Ishikawa (cell line): Measurements from ENCODE around the gene OR8D4.

ENCODE experiments used
- CEBPB ChIP-seq: IDR thresholded peaks from 2 replicates; pipeline ENCODE4 v1.6.1; 2012
- CREB1 ChIP-seq: IDR thresholded peaks from 2 replicates; pipeline ENCODE4 v1.6.1; 2012; ENCODE audit warnings: low read depth
- EGR1 ChIP-seq: IDR thresholded peaks from 2 replicates; pipeline ENCODE4 v1.6.1; 2012
- EP300 ChIP-seq: IDR thresholded peaks from 2 replicates; pipeline ENCODE4 v1.6.1; 2012; ENCODE audit warnings: borderline replicate concordance
- FOXM1 ChIP-seq: IDR thresholded peaks from 2 replicates; pipeline ENCODE4 v1.6.1; 2012; ENCODE audit warnings: low read depth, borderline replicate concordance
- NFIC ChIP-seq: IDR thresholded peaks from 2 replicates; pipeline ENCODE4 v1.6.1; 2012
- RAD21 ChIP-seq: IDR thresholded peaks from 2 replicates; pipeline ENCODE4 v1.6.1; 2012; ENCODE audit warnings: low read depth
- REST ChIP-seq: IDR thresholded peaks from 2 replicates; pipeline ENCODE4 v1.6.1; 2012; ENCODE audit warnings: low read depth, mild to moderate bottlenecking
- TAF1 ChIP-seq: IDR thresholded peaks from 2 replicates; pipeline ENCODE4 v1.6.1; 2012; ENCODE audit warnings: low read depth, mild to moderate bottlenecking
- TCF12 ChIP-seq: IDR thresholded peaks from 2 replicates; pipeline ENCODE4 v1.6.1; 2012; ENCODE audit warnings: low read depth
- TEAD4 ChIP-seq: IDR thresholded peaks from 2 replicates; pipeline ENCODE4 v1.6.1; 2012
- YY1 ChIP-seq: IDR thresholded peaks from 2 replicates; pipeline ENCODE4 v1.6.1; 2012; ENCODE audit warnings: low read depth
- ZBTB7A ChIP-seq: IDR thresholded peaks from 2 replicates; pipeline ENCODE4 v1.6.1; 2012; ENCODE audit warnings: low read depth
- TF ChIP-seq, protein P1 (sequence below): IDR thresholded peaks from 2 replicates; pipeline ENCODE4 v1.6.1; 2012
- TF ChIP-seq, protein P2 (sequence below): IDR thresholded peaks from 2 replicates; pipeline ENCODE4 v1.6.1; 2012

Gene OR8D4

GRCh38 chr11:123885570-123885969 lies 16.4 kb upstream of the OR8D4 start, which contains the start of gene TMEM225:
Gene TMEM225, minus strand, starts transcription at chr11:123885670. Its CDS starts 245 bp downstream, at chr11:123885425.
- TF ChIP-seq NFIC (no peak), CEBPB (no peak), TAF1 (no peak), EGR1 (no peak), YY1 (no peak), FOXM1 (no peak), CREB1 (no peak), TEAD4 (no peak), RAD21 (no peak), ZBTB7A (no peak), EP300 (no peak), REST (no peak)
- TF ChIP-seq, protein P1, sequence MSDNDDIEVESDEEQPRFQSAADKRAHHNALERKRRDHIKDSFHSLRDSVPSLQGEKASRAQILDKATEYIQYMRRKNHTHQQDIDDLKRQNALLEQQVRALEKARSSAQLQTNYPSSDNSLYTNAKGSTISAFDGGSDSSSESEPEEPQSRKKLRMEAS: no peak
- TF ChIP-seq, protein P2, sequence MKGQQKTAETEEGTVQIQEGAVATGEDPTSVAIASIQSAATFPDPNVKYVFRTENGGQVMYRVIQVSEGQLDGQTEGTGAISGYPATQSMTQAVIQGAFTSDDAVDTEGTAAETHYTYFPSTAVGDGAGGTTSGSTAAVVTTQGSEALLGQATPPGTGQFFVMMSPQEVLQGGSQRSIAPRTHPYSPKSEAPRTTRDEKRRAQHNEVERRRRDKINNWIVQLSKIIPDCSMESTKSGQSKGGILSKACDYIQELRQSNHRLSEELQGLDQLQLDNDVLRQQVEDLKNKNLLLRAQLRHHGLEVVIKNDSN: no peak

DNA sequence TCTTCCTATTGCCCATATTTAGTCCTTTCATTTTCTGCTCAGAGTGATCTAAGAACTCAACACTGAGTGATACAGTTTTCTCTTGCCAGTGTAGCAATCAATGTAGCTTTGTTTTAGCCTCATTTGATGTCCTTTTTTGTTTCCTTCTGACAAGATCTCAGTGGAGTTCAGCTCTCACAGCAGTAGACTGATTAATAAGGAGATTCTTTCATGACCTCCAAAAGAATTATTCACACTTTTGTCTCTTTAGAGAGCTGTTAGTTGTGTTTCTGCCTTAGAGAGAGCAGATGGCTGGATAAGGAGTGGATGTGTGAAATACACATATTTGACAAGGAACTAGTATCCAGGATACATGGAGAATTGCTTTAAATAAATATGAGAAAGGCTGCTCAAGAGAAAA lies 9.9 kb upstream of the OR8D4 start:
- no peak for TF ChIP-seq EP300
- no peak for TF ChIP-seq EGR1
- TF ChIP-seq, protein P2: no peak
- TF ChIP-seq RAD21: no peak
- TF ChIP-seq NFIC: no peak
- no peak for TF ChIP-seq CEBPB
- no peak for TF ChIP-seq ZBTB7A
- TF ChIP-seq, protein P1: no peak
- no peak for TF ChIP-seq TEAD4

GRCh38 chr11:123899792-123900191 lies 2.2 kb upstream of the OR8D4 start:
- TF ChIP-seq TAF1: no peak
- TF ChIP-seq, protein P2: no peak
- no peak for TF ChIP-seq RAD21
- TF ChIP-seq TCF12: no peak
- TF ChIP-seq REST: no peak
- TF ChIP-seq FOXM1: no peak
- TF ChIP-seq YY1: no peak
- TF ChIP-seq EGR1: no peak
- no peak for TF ChIP-seq EP300
- TF ChIP-seq, protein P1: no peak

DNA sequence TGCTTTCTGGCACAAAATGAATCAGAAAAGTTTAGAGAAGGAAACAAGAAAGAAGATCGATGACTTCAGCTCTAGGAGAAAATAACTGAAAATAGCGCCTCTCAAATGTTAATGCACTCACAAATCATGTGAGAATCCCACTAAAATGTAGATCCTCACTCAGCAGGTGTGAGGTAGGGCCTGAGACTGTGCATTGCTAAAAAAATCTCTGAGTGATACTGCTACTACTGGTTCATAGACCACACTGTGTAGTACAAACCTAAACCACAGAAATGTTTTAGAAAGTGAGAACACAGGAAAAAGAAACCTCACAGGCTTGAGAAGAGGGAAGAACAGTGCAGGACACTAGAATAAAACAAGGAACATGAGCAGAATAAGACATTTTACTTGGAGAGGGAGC lies 2.0 kb downstream of the OR8D4 start:
- TF ChIP-seq, protein P2: no peak
- TF ChIP-seq RAD21: no peak
- no peak for TF ChIP-seq EP300
- TF ChIP-seq, protein P1: no peak
- no peak for TF ChIP-seq EGR1
- no peak for TF ChIP-seq ZBTB7A
- TF ChIP-seq TEAD4: no peak
- TF ChIP-seq TCF12: no peak
- TF ChIP-seq TAF1: no peak
- no peak for TF ChIP-seq FOXM1
- no peak for TF ChIP-seq YY1
- no peak for TF ChIP-seq NFIC
- TF ChIP-seq REST: no peak
- no peak for TF ChIP-seq CREB1
- no peak for TF ChIP-seq CEBPB
